H1 (cell line): Measurements from ENCODE around the gene TNN. TPM values are rescaled to one million over a fixed set of nuclear protein-coding genes. Genes with fewer than 3 reads are reported as not detected.

Source experiments
- CTCF ChIA-PET: fragments of 300-600 bp; sonication (Branson Sonifier 250); formaldehyde crosslinking; loops from one replicate; lab custom pipeline; 2021; ENCODE audit not compliant: partially characterized antibody; lab: Charles Lee
- POLR2A ChIA-PET: fragments of 300-600 bp; sonication (Branson Sonifier 250); formaldehyde crosslinking; loops from one replicate; lab custom pipeline; 2021; ENCODE audit warnings: inconsistent platforms; ENCODE audit not compliant: partially characterized antibody; lab: Charles Lee
- DNase-seq, 2 experiments: peaks; one replicate each; pipeline versions ENCODE4 v3.0.0 to v3.0.0-alpha.2; 2010 to 2022; ENCODE audit warnings: low spot score in 2 of 2, low read depth in 1 of 2, mixed read lengths in 1 of 2
- FAIRE-seq: peaks from 2 replicates; lab custom pipeline; 2011; peaks lifted over from hg19 to GRCh38; lab: Jason Lieb, UNC
- H2AFZ ChIP-seq: 2 replicates; pipeline ENCODE4 v1.8.1; 2012; ENCODE audit warnings: low read length, inconsistent platforms
- H2AK5ac ChIP-seq: 2 replicates; pipeline ENCODE4 v1.6.1; 2013; ENCODE audit warnings: low read depth, low read length
- H2BK120ac ChIP-seq: replicated peaks from 2 replicates; pipeline ENCODE3; 2013; ENCODE audit warnings: low read depth, low read length, inconsistent platforms
- H2BK12ac ChIP-seq: 2 replicates; pipeline ENCODE4 v1.6.1; 2013; ENCODE audit warnings: low read depth, low read length
- H2BK15ac ChIP-seq: 2 replicates; pipeline ENCODE4 v1.6.1; 2013; ENCODE audit warnings: low read length
- H2BK20ac ChIP-seq: 2 replicates; pipeline ENCODE4 v1.6.1; 2013; ENCODE audit warnings: low read length
- H2BK5ac ChIP-seq: 2 replicates; pipeline ENCODE4 v1.6.1; 2013; ENCODE audit warnings: low read depth, low read length
- H3K14ac ChIP-seq: 2 replicates; pipeline ENCODE4 v1.6.1; 2013; ENCODE audit warnings: inconsistent platforms; ENCODE audit not compliant: insufficient read length
- H3K18ac ChIP-seq: 2 replicates; pipeline ENCODE4 v1.6.1; 2013; ENCODE audit warnings: low read length; ENCODE audit errors: extremely low read depth
- H3K23ac ChIP-seq: 2 replicates; pipeline ENCODE4 v1.6.1; 2013; ENCODE audit warnings: inconsistent platforms; ENCODE audit not compliant: insufficient read length
- H3K23me2 ChIP-seq: 2 replicates; pipeline ENCODE4 v1.6.1; 2013; ENCODE audit warnings: low read depth, low read length
- H3K27ac ChIP-seq: 2 replicates; pipeline ENCODE4 v1.6.1; 2011; ENCODE audit warnings: low read depth, low read length, inconsistent platforms
- H3K27me3 ChIP-seq, 4 experiments: replicated peaks in 1 of 4; 1 replicate in 1 of 4; 2 replicates in 3 of 4; pipeline versions ENCODE4 v1.6.1 to v1.8.1; 2011 to 2013; ENCODE audit warnings: low read length in 3 of 4, mild to moderate bottlenecking in 3 of 4, inconsistent platforms in 2 of 4, mixed read lengths in 2 of 4, moderate library complexity in 1 of 4; ENCODE audit not compliant: control insufficient read depth in 3 of 4, insufficient read depth in 3 of 4; ENCODE audit errors: extremely low read depth in 1 of 4
- H3K36me3 ChIP-seq, 4 experiments: 2 replicates each; pipeline versions ENCODE4 v1.6.1 to v1.8.1; 2011 to 2013; ENCODE audit warnings: mild to moderate bottlenecking in 4 of 4, low read length in 3 of 4, moderate library complexity in 2 of 4, control low read depth in 1 of 4, inconsistent platforms in 1 of 4; ENCODE audit not compliant: insufficient read depth in 4 of 4, control insufficient read depth in 2 of 4
- H3K4ac ChIP-seq: replicated peaks from 2 replicates; pipeline ENCODE3; 2013; ENCODE audit warnings: low read length, low read depth, mixed read lengths, inconsistent platforms; ENCODE audit not compliant: insufficient read length
- H3K4me1 ChIP-seq, 4 experiments: replicated peaks in 1 of 4; 1 replicate in 1 of 4; 2 replicates in 3 of 4; pipeline versions ENCODE4 v1.6.1 to v1.8.1; 2011 to 2013; ENCODE audit warnings: low read length in 3 of 4, inconsistent platforms in 2 of 4, mixed read lengths in 1 of 4; ENCODE audit not compliant: insufficient read depth in 4 of 4, control insufficient read depth in 3 of 4
- H3K4me2 ChIP-seq, 2 experiments: 2 replicates each; pipeline versions ENCODE4 v1.6.1 to v1.8.1; 2011 to 2013; ENCODE audit warnings: low read depth in 2 of 2, low read length in 2 of 2, control low read depth in 1 of 2, inconsistent platforms in 1 of 2, mild to moderate bottlenecking in 1 of 2; ENCODE audit not compliant: insufficient read depth in 1 of 2
- H3K4me3 ChIP-seq, 4 experiments: fragments of 200-600, 300-600 bp in 1 of 4; sonication (generic), shearing (Covaris generic), sonication (Bioruptor Twin) in 1 of 4; 2 replicates each; pipeline versions ENCODE4 v1.5.1 to v1.8.1; 2011 to 2016; ENCODE audit warnings: low read length in 4 of 4, low read depth in 3 of 4, control low read depth in 2 of 4, inconsistent platforms in 2 of 4, mild to moderate bottlenecking in 2 of 4, mixed read lengths in 1 of 4, moderate library complexity in 1 of 4; ENCODE audit not compliant: insufficient read depth in 2 of 4; ENCODE audit errors: extremely low read depth in 1 of 4
- H3K56ac ChIP-seq: replicated peaks from 2 replicates; pipeline ENCODE3; 2013; ENCODE audit warnings: low read depth, mild to moderate bottlenecking, mixed read lengths, low read length, inconsistent platforms; ENCODE audit not compliant: insufficient read length
- H3K79me1 ChIP-seq: 2 replicates; pipeline ENCODE4 v1.6.1; 2013; ENCODE audit warnings: low read depth, low read length, control low read depth
- H3K79me2 ChIP-seq, 2 experiments: 2 replicates each; pipeline versions ENCODE4 v1.6.1 to v1.8.1; 2012 to 2013; ENCODE audit warnings: low read length in 2 of 2, mild to moderate bottlenecking in 2 of 2, inconsistent platforms in 1 of 2; ENCODE audit not compliant: insufficient read depth in 2 of 2, control insufficient read depth in 1 of 2
- H3K9ac ChIP-seq, 4 experiments: replicated peaks in 1 of 4; 1 replicate in 1 of 4; 2 replicates in 3 of 4; pipeline versions ENCODE4 v1.6.1 to v1.8.1; 2011 to 2013; ENCODE audit warnings: low read depth in 3 of 4, low read length in 3 of 4, control low read depth in 2 of 4, mild to moderate bottlenecking in 2 of 4, moderate library complexity in 2 of 4, inconsistent platforms in 1 of 4; ENCODE audit errors: extremely low read depth in 1 of 4
- H3K9me3 ChIP-seq, 2 experiments: 2 replicates each; pipeline versions ENCODE4 v1.6.1 to v1.8.1; 2012 to 2013; ENCODE audit warnings: mild to moderate bottlenecking in 2 of 2, moderate library complexity in 2 of 2, control low read depth in 1 of 2, inconsistent platforms in 1 of 2, low read depth in 1 of 2, low read length in 1 of 2, mixed read lengths in 1 of 2; ENCODE audit not compliant: insufficient read depth in 2 of 2
- H4K20me1 ChIP-seq, 2 experiments: replicated peaks in 1 of 2; 2 replicates each; pipeline versions ENCODE3 to v1.8.1; 2011 to 2013; ENCODE audit warnings: inconsistent platforms in 2 of 2, low read length in 2 of 2, mild to moderate bottlenecking in 1 of 2; ENCODE audit not compliant: insufficient read depth in 2 of 2, control insufficient read depth in 1 of 2
- H4K5ac ChIP-seq: 2 replicates; pipeline ENCODE4 v1.6.1; 2013; ENCODE audit warnings: low read length, low read depth, mixed read lengths, inconsistent platforms; ENCODE audit not compliant: insufficient read length
- H4K8ac ChIP-seq: 2 replicates; pipeline ENCODE4 v1.8.0; 2013; ENCODE audit warnings: mild to moderate bottlenecking, moderate library complexity, low read length, inconsistent platforms; ENCODE audit not compliant: insufficient read depth; ENCODE audit errors: extremely low read depth
- H4K91ac ChIP-seq: replicated peaks from 2 replicates; pipeline ENCODE3; 2013; ENCODE audit warnings: low read length, mixed read lengths, inconsistent platforms; ENCODE audit not compliant: insufficient read length
- BACH1 ChIP-seq: IDR thresholded peaks from 2 replicates; pipeline ENCODE4 v1.6.1; 2012; ENCODE audit warnings: low read length, improper control_type of control experiment
- EGR1 ChIP-seq: IDR thresholded peaks from 2 replicates; pipeline ENCODE4 v1.6.1; 2011; ENCODE audit warnings: low read depth, low read length, borderline replicate concordance
- RXRA ChIP-seq: IDR thresholded peaks from 2 replicates; pipeline ENCODE4 v1.6.1; 2011; ENCODE audit warnings: low read depth, mild to moderate bottlenecking, low read length, moderate library complexity; ENCODE audit not compliant: insufficient read depth
- TAF1 ChIP-seq: IDR thresholded peaks from 2 replicates; pipeline ENCODE4 v1.6.1; 2011; ENCODE audit warnings: mild to moderate bottlenecking, low read depth, low read length
- WGBS, 2 experiments: shearing (Covaris generic) in 1 of 2; methylation state at CpG; one replicate each; pipeline versions ENCODE4 v1.1.6 to v1.1.7; 2013 to 2015; ENCODE audit warnings: low lambda C conversion rate in 2 of 2, mixed read lengths in 2 of 2, inconsistent platforms in 1 of 2, low coverage in 1 of 2, missing lambda C conversion rate in 1 of 2; ENCODE audit not compliant: insufficient replicate concordance in 2 of 2, insufficient coverage in 1 of 2, insufficient read length in 1 of 2; ENCODE audit errors: extremely low coverage in 1 of 2, missing lambda C conversion rate in 1 of 2; 5-methylcytosine and 5-hydroxymethylcytosine counted together
- polyA plus RNA-seq, 7 experiments: library from polyadenylated mRNA; depleted of rRNA in 3 of 7; stranded (reverse) in 5 of 7; unstranded in 2 of 7; fragments of >200 nt in 5 of 7; fragments of 200-250 nt in 2 of 7; gene quantifications; 1 replicate in 5 of 7; 2 replicates in 1 of 7; 4 replicates in 1 of 7; pipeline versions ENCODE4 v1.2.1 to v1.2.3, GENCODE V29; 2011 to 2013; ENCODE audit warnings: missing spikeins in 2 of 7, mixed read lengths in 2 of 7
- total RNA-seq: library from RNA; stranded (reverse); fragmentation: NEBNext Ultra II Directional; extraction: Animal tissue kit (Norgen Biotek cat#: 25700); gene quantifications from 2 replicates; pipeline ENCODE4 v1.2.1, GENCODE V29; 2021
- TF ChIP-seq, protein P1 (sequence below): IDR thresholded peaks from 2 replicates; pipeline ENCODE4 v1.6.1; 2011; ENCODE audit warnings: low read length, improper control_type of control experiment

Gene TNN
- total and polyA plus RNA-seq, 2 of the 8 experiments (the other 6 are each of a cell fraction or from before 2014, with no cell fraction given), result 0.21 to 0.30 TPM

DNA sequence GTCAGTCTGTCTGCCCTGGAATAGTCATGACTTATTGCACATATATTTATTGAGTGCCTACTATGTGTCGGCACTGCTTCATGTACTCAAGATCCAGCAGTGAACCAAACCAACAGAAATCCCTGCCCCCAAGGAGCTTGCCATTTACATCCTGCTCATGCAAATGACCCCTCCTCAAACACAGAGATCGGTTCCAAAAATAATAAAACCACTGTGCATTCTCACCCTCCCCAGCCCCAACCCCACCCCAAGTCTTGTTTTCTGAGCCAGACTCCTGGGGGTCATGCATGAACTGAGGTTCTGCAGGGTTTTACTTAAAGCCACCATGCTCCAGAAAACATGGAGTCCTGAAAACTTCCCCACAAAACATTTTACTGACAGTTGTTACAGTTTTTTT lies 63.0 kb downstream of the TNN start:
- H4K20me1 ChIP-seq, result no peaks in the 10 kb centered on the region
- no peak overlapping the region for H2AK5ac ChIP-seq
- peak overlapping the region; percentile 49 to 54 for H3K4me2 ChIP-seq
- H3K4ac ChIP-seq, result no peak overlapping the region
- DNase-seq (no peak), FAIRE-seq (no peak)
- no peak overlapping the region for H3K23ac ChIP-seq
- no peak overlapping the region; the same call in 1 of the 2 replicates for H3K18ac ChIP-seq
- peak overlapping the region; percentile 88 for H2BK20ac ChIP-seq
- H3K14ac ChIP-seq, result no peak overlapping the region
- no peaks in the 10 kb centered on the region for H3K27me3 ChIP-seq
- no peak overlapping the region for H4K8ac ChIP-seq
- no peaks in the 10 kb centered on the region; a peak in 2 of 8 replicates for H3K36me3 ChIP-seq
- H4K91ac ChIP-seq, result peak overlapping the region; percentile 26
- ChIA-PET POLR2A (interaction anchor here (0.8 to 1.7 kb wide), 5 partner anchors 15 to 131 kb away, joined by 3 to 5 read pairs (median 3); no protein-coding TSS in a partner anchor), CTCF (interaction anchor here (1.1 to 9.3 kb wide), 6 partner anchors 12 to 99 kb away, joined by 3 to 88 read pairs (median 17); no protein-coding TSS in a partner anchor)
- peak overlapping the region; percentile 75 for H2BK5ac ChIP-seq
- no peaks in the 10 kb centered on the region for H3K79me2 ChIP-seq
- peak overlapping the region; percentile 86 for H2BK12ac ChIP-seq
- H3K27ac ChIP-seq, result peak overlapping the region; percentile 55; the same call in 1 of the 2 replicates
- no peak overlapping the region for H3K56ac ChIP-seq
- peak overlapping the region; percentile 43; the same call in 1 of the 2 replicates for H2AFZ ChIP-seq
- H3K9me3 ChIP-seq, result no peaks in the 10 kb centered on the region
- H3K4me1 ChIP-seq, result peaks cover 0 to 26% (median 17%) of the 10 kb centered on the region in 4 experiments; a peak in 4 of 7 replicates
- peak overlapping the region in 1 of 4 experiments; percentile 18; a peak in 1 of 8 replicates for H3K4me3 ChIP-seq
- H4K5ac ChIP-seq, result no peak overlapping the region
- no peaks in the 10 kb centered on the region for H3K79me1 ChIP-seq
- 74% methylated on average over 2 of the region's 2 CpGs; no CpG with 5 or more reads in 1 of the 2 experiments for WGBS, 2 experiments
- 0 out of 2 replicates have a peak overlapping the region, but pooled peaks have one; percentile 53 for H2BK15ac ChIP-seq
- peaks cover 2% of the 10 kb centered on the region for H3K23me2 ChIP-seq
- peak overlapping the region; percentile 59 for H2BK120ac ChIP-seq
- H3K9ac ChIP-seq, result no peak overlapping the region; a peak in 1 of 7 replicates
- no peak for TF ChIP-seq RXRA
- TF ChIP-seq BACH1, result no peak
- TF ChIP-seq EGR1, result no peak
- TF ChIP-seq TAF1, result no peak
- TF ChIP-seq, protein P1, sequence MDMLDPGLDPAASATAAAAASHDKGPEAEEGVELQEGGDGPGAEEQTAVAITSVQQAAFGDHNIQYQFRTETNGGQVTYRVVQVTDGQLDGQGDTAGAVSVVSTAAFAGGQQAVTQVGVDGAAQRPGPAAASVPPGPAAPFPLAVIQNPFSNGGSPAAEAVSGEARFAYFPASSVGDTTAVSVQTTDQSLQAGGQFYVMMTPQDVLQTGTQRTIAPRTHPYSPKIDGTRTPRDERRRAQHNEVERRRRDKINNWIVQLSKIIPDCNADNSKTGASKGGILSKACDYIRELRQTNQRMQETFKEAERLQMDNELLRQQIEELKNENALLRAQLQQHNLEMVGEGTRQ, result no peak
